Right lobe of liver (tissue), 6 donors: Measurements from ENCODE around the gene RGMB. TPM values are rescaled to one million over a fixed set of nuclear protein-coding genes. Genes with fewer than 3 reads are reported as not detected.

Experiments used
- ATAC-seq, 4 donors: fragments of 200-7000 bp; cut with Tn5 transposase; one replicate each; pipeline ENCODE4 v1.9.1; 2020; ENCODE audit warnings: mild to moderate bottlenecking in 4 of 4, moderate library complexity in 4 of 4
- DNase-seq, 3 donors: peaks; one replicate each; pipeline ENCODE4 v3.0.0-alpha.2; 2020
- H3K27ac ChIP-seq, 3 donors: fragments of 200-600 bp; one replicate each; pipeline ENCODE4 v1.8.0; 2022
- H3K27me3 ChIP-seq, 2 donors: fragments of 200-600 bp; one replicate each; pipeline ENCODE4 v1.8.0; 2022
- H3K36me3 ChIP-seq, 4 donors: fragments of 200-600 bp; sonication (generic) in 1 of 4; one replicate each; pipeline versions ENCODE4 v1.5.1 to v1.8.0; 2017 to 2022; ENCODE audit warnings: control low read depth in 1 of 4
- H3K4me1 ChIP-seq, 4 donors: fragments of 200-600 bp; sonication (generic) in 1 of 4; one replicate each; pipeline versions ENCODE4 v1.5.1 to v1.8.0; 2017 to 2022; ENCODE audit warnings: control low read depth in 1 of 4
- H3K4me3 ChIP-seq, 3 donors: fragments of 200-600 bp; one replicate each; pipeline ENCODE4 v1.8.0; 2022
- H3K9me3 ChIP-seq, 4 donors: fragments of 200-600 bp; sonication (generic) in 1 of 4; one replicate each; pipeline versions ENCODE4 v1.5.1 to v1.8.0; 2017 to 2022; ENCODE audit warnings: control low read depth in 1 of 4
- POLR2A ChIP-seq: fragments of 450-650 bp; IDR thresholded peaks from one replicate; pipeline ENCODE4 v1.6.1; 2017; ENCODE audit warnings: antibody characterized with exemption, mild to moderate bottlenecking
- WGBS: methylation state at CpG from one replicate; pipeline ENCODE4 v1.1.6; 2018; ENCODE audit warnings: low coverage, low lambda C conversion rate; ENCODE audit not compliant: insufficient coverage; ENCODE audit errors: missing lambda C conversion rate; 5-methylcytosine and 5-hydroxymethylcytosine counted together
- intact Hi-C, 2 donors: fragments of 100-400 bp; cut with DNase I; formaldehyde crosslinking; loops; one replicate each; pipeline versions ENCODE4 v1.11.2 to v1.14.1; 2022
- total RNA-seq, 6 experiments: library from RNA; depleted of rRNA in 2 of 6; stranded (reverse); fragments of >200 nt in 2 of 6; fragmentation: NEBNext Ultra II Directional in 3 of 6; extraction: Animal tissue kit (Norgen Biotek cat#: 25700) in 3 of 6; gene quantifications; one replicate each; pipeline versions ENCODE4 v1.1.0 to v1.2.4, GENCODE V29; 2016 to 2023
- TF ChIP-seq, protein P1 (sequence below), 4 donors: fragments of 200-600 bp in 3 of 4; fragments of 450-650 bp in 1 of 4; IDR thresholded peaks; one replicate each; pipeline versions ENCODE4 v1.5.1 to v1.8.0; 2016 to 2022; ENCODE audit warnings: antibody characterized with exemption in 4 of 4, mild to moderate bottlenecking in 2 of 4
- donor health status: DM: no; HTN: yes; CAD: no.
- donor health status: DM: no; HTN: no; CAD: no.
- donor health status: DM: no; HTN: no; CAD: no.
- donor health status: DM: no; HTN: yes; CAD: no.
- donor health status: DM: no; HTN: yes; CAD: no.

RGMB gene
- total RNA-seq, 6 experiments from 2014 or later: 4.5 to 10.5 (median 5.1) TPM

DNA sequence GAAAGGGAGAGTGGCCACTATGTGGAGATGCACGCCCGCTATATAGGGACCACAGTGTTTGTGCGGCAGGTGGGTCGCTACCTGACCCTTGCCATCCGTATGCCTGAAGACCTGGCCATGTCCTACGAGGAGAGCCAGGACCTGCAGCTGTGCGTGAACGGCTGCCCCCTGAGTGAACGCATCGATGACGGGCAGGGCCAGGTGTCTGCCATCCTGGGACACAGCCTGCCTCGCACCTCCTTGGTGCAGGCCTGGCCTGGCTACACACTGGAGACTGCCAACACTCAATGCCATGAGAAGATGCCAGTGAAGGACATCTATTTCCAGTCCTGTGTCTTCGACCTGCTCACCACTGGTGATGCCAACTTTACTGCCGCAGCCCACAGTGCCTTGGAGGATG lies 19.8 kb downstream of the RGMB start:
- no CpG with 5 or more reads among the region's 14 CpGs for WGBS
- peaks cover 0 to 6% (median 3%) of the 10 kb centered on the region in 4 donors for H3K36me3 ChIP-seq

GRCh38 chr5:98794001-98794400 lies 20.5 kb downstream of the RGMB start:
- H3K9me3 ChIP-seq: no peaks in the 10 kb centered on the region
- peak in 3 of 4 donors; percentile 31 to 57 (median 49) for ATAC-seq
- no peak overlapping the region for H3K4me3 ChIP-seq
- 63% methylated on average over 7 of the region's 7 CpGs for WGBS
- H3K27ac ChIP-seq: no peak overlapping the region
- no peak for TF ChIP-seq POLR2A
- TF ChIP-seq, protein P1, sequence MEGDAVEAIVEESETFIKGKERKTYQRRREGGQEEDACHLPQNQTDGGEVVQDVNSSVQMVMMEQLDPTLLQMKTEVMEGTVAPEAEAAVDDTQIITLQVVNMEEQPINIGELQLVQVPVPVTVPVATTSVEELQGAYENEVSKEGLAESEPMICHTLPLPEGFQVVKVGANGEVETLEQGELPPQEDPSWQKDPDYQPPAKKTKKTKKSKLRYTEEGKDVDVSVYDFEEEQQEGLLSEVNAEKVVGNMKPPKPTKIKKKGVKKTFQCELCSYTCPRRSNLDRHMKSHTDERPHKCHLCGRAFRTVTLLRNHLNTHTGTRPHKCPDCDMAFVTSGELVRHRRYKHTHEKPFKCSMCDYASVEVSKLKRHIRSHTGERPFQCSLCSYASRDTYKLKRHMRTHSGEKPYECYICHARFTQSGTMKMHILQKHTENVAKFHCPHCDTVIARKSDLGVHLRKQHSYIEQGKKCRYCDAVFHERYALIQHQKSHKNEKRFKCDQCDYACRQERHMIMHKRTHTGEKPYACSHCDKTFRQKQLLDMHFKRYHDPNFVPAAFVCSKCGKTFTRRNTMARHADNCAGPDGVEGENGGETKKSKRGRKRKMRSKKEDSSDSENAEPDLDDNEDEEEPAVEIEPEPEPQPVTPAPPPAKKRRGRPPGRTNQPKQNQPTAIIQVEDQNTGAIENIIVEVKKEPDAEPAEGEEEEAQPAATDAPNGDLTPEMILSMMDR (IDR thresholded peaks at IDR 0.05): peak in 1 of 4 donors; percentile 14
- DNase-seq: no peak
- intact Hi-C loops: no loop called here
- H3K36me3 ChIP-seq: peaks cover 0 to 6% (median 3%) of the 10 kb centered on the region in 4 donors
- H3K27me3 ChIP-seq: no peaks in the 10 kb centered on the region
- peaks cover 0 to 10% (median 0%) of the 10 kb centered on the region in 4 donors for H3K4me1 ChIP-seq

More for the DNA sequence above, 19.8 kb downstream of the RGMB start:
- Histone ChIP-seq H3K4me1 (peaks cover 0 to 10% (median 0%) of the 10 kb centered on the region in 4 donors), H3K27me3 (no peaks in the 10 kb centered on the region), H3K4me3 (no peak overlapping the region), H3K9me3 (no peaks in the 10 kb centered on the region), H3K27ac (no peak overlapping the region)
- TF ChIP-seq, protein P1 (IDR thresholded peaks at IDR 0.05): no peak
- TF ChIP-seq POLR2A: no peak
- DNase-seq: no peak
- peak in 1 of 4 donors; percentile 37 for ATAC-seq
- intact Hi-C loops: no loop called here

- ATAC-seq (no peak), DNase-seq (no peak)
- H3K27me3 ChIP-seq: no peaks in the 10 kb centered on the region
- peaks cover 0 to 10% (median 0%) of the 10 kb centered on the region in 4 donors for H3K4me1 ChIP-seq
- TF ChIP-seq, protein P1 (IDR thresholded peaks at IDR 0.05): no peak
- no peak for TF ChIP-seq POLR2A
- WGBS: 83% methylated on average over 9 of the region's 9 CpGs
- no peak overlapping the region for H3K4me3 ChIP-seq
- peaks cover 0 to 6% (median 3%) of the 10 kb centered on the region in 4 donors for H3K36me3 ChIP-seq
- H3K27ac ChIP-seq: peak overlapping the region in 1 of 3 donors; percentile 20
- no peaks in the 10 kb centered on the region for H3K9me3 ChIP-seq
- intact Hi-C loops: no loop called here
Observed at GRCh38 chr5:98794414-98795080, 21.1 kb downstream of the RGMB start.

DNA sequence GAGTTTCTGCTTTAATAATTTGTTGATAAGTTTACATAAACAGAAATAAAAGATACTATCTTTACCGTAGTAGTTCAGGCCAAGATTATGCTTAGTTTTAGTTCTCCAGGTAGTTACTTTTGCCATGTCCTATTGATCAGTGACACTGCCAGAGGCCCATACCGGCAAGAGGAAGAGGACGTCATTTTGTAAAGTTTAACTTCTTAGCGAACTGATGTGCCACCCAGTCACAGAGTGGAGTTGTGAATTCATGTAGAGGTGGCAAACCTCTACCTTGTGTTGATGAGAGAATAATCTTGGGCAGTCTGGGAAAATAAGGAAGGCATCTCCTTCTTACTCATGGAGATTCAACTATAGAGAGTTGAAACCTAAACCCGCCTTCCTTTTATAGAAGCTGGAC lies 21.8 kb downstream of the RGMB start:
- 39% methylated on average over 5 of the region's 5 CpGs for WGBS
- Histone ChIP-seq H3K27ac (peak overlapping the region in 1 of 3 donors; percentile 20), H3K27me3 (no peaks in the 10 kb centered on the region), H3K4me3 (no peak overlapping the region), H3K36me3 (peaks cover 0 to 6% (median 3%) of the 10 kb centered on the region in 4 donors), H3K4me1 (peaks cover 0 to 10% (median 0%) of the 10 kb centered on the region in 4 donors), H3K9me3 (no peaks in the 10 kb centered on the region)
- intact Hi-C loops: no loop called here
- ATAC-seq (peak in 3 of 4 donors; percentile 29 to 79 (median 67)), DNase-seq (no peak)
- TF ChIP-seq POLR2A: no peak
- TF ChIP-seq, protein P1 (IDR thresholded peaks at IDR 0.05): no peak
